Stomach (tissue), 4 donors: Measurements from ENCODE around the gene QRSL1.

Experiments
- EP300 ChIP-seq: sonication (generic); formaldehyde crosslinking; IDR thresholded peaks from one replicate; pipeline ENCODE4 v1.6.1; 2017; ENCODE audit warnings: antibody characterized with exemption
- POLR2A ChIP-seq, 4 donors: fragments of 450-650 bp; IDR thresholded peaks; one replicate each; pipeline ENCODE4 v1.6.1; 2016; ENCODE audit warnings: antibody characterized with exemption in 4 of 4, control low read depth in 2 of 4, mild to moderate bottlenecking in 1 of 4, moderate library complexity in 1 of 4
- TF ChIP-seq, protein P1 (sequence below), 7 experiments: fragments of 450-650 bp in 4 of 7; fragments of 200-600 bp in 3 of 7; sonication (generic) in 3 of 7; IDR thresholded peaks; one replicate each; pipeline ENCODE4 v1.5.1; 2016 to 2019; ENCODE audit warnings: antibody characterized with exemption in 7 of 7, control low read depth in 2 of 7, mild to moderate bottlenecking in 1 of 7

DNA sequence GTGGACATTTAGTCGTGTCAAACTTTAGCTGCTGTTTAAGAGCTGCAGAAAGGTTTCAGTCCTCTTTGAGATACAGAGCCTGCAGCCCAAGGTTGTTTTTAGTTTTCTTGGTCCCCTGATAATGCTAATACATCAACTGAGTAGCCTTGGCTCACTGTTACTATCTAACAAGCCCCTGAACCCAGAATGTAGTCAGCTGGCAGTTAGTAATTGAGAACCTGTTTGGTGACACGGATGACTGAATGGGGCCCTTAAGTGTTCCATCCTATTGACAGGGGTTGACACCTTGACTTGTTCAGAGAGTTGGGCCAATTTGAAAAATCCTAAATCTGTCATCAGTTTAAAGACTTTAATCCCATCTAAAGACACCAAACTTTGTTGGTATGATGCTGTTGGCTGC, 2.9 kb upstream of the QRSL1 start:
- TF ChIP-seq, protein P1, sequence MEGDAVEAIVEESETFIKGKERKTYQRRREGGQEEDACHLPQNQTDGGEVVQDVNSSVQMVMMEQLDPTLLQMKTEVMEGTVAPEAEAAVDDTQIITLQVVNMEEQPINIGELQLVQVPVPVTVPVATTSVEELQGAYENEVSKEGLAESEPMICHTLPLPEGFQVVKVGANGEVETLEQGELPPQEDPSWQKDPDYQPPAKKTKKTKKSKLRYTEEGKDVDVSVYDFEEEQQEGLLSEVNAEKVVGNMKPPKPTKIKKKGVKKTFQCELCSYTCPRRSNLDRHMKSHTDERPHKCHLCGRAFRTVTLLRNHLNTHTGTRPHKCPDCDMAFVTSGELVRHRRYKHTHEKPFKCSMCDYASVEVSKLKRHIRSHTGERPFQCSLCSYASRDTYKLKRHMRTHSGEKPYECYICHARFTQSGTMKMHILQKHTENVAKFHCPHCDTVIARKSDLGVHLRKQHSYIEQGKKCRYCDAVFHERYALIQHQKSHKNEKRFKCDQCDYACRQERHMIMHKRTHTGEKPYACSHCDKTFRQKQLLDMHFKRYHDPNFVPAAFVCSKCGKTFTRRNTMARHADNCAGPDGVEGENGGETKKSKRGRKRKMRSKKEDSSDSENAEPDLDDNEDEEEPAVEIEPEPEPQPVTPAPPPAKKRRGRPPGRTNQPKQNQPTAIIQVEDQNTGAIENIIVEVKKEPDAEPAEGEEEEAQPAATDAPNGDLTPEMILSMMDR (IDR thresholded peaks at IDR 0.05), result no peak
- TF ChIP-seq EP300 (no peak), POLR2A (IDR thresholded peaks at IDR 0.05) (no peak)
